Prostate gland (tissue), 2 donors: Measurements from ENCODE around the gene TLCD3A.

Source experiments
- POLR2A ChIP-seq: fragments of 450-650 bp; IDR thresholded peaks from one replicate; pipeline ENCODE4 v1.6.1; 2016; ENCODE audit warnings: antibody characterized with exemption, mild to moderate bottlenecking
- POLR2AphosphoS5 ChIP-seq: sonication (generic); formaldehyde crosslinking; IDR thresholded peaks from one replicate; pipeline ENCODE4 v1.6.1; 2017; ENCODE audit warnings: antibody characterized with exemption
- TF ChIP-seq, protein P1 (sequence below), 4 experiments: fragments of 200-600 bp in 2 of 4; fragments of 450-650 bp in 2 of 4; sonication (generic) in 2 of 4; IDR thresholded peaks; 1 replicate in 3 of 4; 2 replicates in 1 of 4; pipeline ENCODE4 v1.5.1; 2016 to 2019; ENCODE audit warnings: antibody characterized with exemption in 4 of 4, mild to moderate bottlenecking in 2 of 4, moderate library complexity in 2 of 4

DNA sequence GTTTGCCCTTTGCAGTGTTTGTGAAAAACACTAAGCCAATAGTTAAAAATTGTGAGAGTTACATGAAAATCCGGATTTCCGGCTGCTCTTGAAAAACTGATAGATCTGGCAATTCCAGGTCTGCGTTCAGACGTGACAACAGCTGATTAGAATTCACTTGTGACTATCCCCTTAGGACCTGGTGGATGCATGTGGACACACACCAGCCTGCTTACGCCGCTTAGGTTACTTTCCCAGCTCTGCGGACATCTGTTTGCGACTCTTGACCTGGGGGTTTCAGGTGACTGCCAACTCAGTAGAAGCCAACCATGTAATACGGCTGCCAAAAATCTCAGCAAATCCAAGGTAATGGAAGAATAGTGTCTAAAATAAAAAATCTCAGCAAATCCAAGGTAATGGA lies 42.0 kb upstream of the TLCD3A start:
- TF ChIP-seq, protein P1, sequence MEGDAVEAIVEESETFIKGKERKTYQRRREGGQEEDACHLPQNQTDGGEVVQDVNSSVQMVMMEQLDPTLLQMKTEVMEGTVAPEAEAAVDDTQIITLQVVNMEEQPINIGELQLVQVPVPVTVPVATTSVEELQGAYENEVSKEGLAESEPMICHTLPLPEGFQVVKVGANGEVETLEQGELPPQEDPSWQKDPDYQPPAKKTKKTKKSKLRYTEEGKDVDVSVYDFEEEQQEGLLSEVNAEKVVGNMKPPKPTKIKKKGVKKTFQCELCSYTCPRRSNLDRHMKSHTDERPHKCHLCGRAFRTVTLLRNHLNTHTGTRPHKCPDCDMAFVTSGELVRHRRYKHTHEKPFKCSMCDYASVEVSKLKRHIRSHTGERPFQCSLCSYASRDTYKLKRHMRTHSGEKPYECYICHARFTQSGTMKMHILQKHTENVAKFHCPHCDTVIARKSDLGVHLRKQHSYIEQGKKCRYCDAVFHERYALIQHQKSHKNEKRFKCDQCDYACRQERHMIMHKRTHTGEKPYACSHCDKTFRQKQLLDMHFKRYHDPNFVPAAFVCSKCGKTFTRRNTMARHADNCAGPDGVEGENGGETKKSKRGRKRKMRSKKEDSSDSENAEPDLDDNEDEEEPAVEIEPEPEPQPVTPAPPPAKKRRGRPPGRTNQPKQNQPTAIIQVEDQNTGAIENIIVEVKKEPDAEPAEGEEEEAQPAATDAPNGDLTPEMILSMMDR (IDR thresholded peaks at IDR 0.05): no peak
- TF ChIP-seq POLR2AphosphoS5: no peak
- no peak for TF ChIP-seq POLR2A
